ENCODE data around the gene OR9A4. TPM values are rescaled to one million over a fixed set of nuclear protein-coding genes. Genes with fewer than 3 reads are reported as not detected.

Gene OR9A4
- polyA plus RNA-seq, 2 of the 4 experiments (the other 2 are of a cell fraction): not detected

Other genes starting within 250 kb of the OR9A4 start
- 11.5 and 16.5 TPM in 2 replicates for gene DENND11, start 214.2 kb upstream of the OR9A4 start, polyA plus RNA-seq (2011; rRNA removed)
- gene DENND11, start 214.2 kb upstream of the OR9A4 start, polyA plus RNA-seq (2017; fragmentation: RNase III; extraction: RNeasy Plus Mini Kit Qiagen cat#74134 plus additional on column Dnase treatment): 7.1 to 7.6 TPM (median 7.5 TPM) in 3 replicates
- gene WEE2, start 208.0 kb upstream of the OR9A4 start, polyA plus RNA-seq (2011; rRNA removed): not detected in 2 replicates
- gene WEE2, start 208.0 kb upstream of the OR9A4 start, polyA plus RNA-seq (2017; fragmentation: RNase III; extraction: RNeasy Plus Mini Kit Qiagen cat#74134 plus additional on column Dnase treatment): not detected in 3 replicates
- gene SSBP1, start 178.0 kb upstream of the OR9A4 start, polyA plus RNA-seq (2011; rRNA removed): 237 and 368 TPM in 2 replicates
- 430 to 464 TPM (median 453 TPM) in 3 replicates for gene SSBP1, start 178.0 kb upstream of the OR9A4 start, polyA plus RNA-seq (2017; fragmentation: RNase III; extraction: RNeasy Plus Mini Kit Qiagen cat#74134 plus additional on column Dnase treatment)
- 0.36 and 1.4 TPM in 2 replicates for gene TAS2R3, start 152.3 kb upstream of the OR9A4 start, polyA plus RNA-seq (2011; rRNA removed)
- gene TAS2R3, start 152.3 kb upstream of the OR9A4 start, polyA plus RNA-seq (2017; fragmentation: RNase III; extraction: RNeasy Plus Mini Kit Qiagen cat#74134 plus additional on column Dnase treatment): not detected in 3 replicates
- gene TAS2R4, start 139.7 kb upstream of the OR9A4 start, polyA plus RNA-seq (2011; rRNA removed): 1.0 and 1.1 TPM in 2 replicates
- 0.21 to 0.30 TPM (median 0.22 TPM) in 3 replicates for gene TAS2R4, start 139.7 kb upstream of the OR9A4 start, polyA plus RNA-seq (2017; fragmentation: RNase III; extraction: RNeasy Plus Mini Kit Qiagen cat#74134 plus additional on column Dnase treatment)
- gene TAS2R5, start 126.2 kb upstream of the OR9A4 start, polyA plus RNA-seq (2011; rRNA removed): 1.8 and 2.6 TPM in 2 replicates
- 0.61 to 1.4 TPM (median 0.79 TPM) in 3 replicates for gene TAS2R5, start 126.2 kb upstream of the OR9A4 start, polyA plus RNA-seq (2017; fragmentation: RNase III; extraction: RNeasy Plus Mini Kit Qiagen cat#74134 plus additional on column Dnase treatment)
- gene PRSS37, start 74.9 kb upstream of the OR9A4 start, polyA plus RNA-seq (2011; rRNA removed): not detected in 2 replicates
- not detected in 3 replicates for gene PRSS37, start 74.9 kb upstream of the OR9A4 start, polyA plus RNA-seq (2017; fragmentation: RNase III; extraction: RNeasy Plus Mini Kit Qiagen cat#74134 plus additional on column Dnase treatment)
- gene CLEC5A, start 30.6 kb downstream of the OR9A4 start, polyA plus RNA-seq (2011; rRNA removed): not detected in 2 replicates
- gene CLEC5A, start 30.6 kb downstream of the OR9A4 start, polyA plus RNA-seq (2017; fragmentation: RNase III; extraction: RNeasy Plus Mini Kit Qiagen cat#74134 plus additional on column Dnase treatment): not detected in 3 replicates
- not detected in 2 replicates for gene TAS2R38, start 57.4 kb downstream of the OR9A4 start, polyA plus RNA-seq (2011; rRNA removed)
- gene TAS2R38, start 57.4 kb downstream of the OR9A4 start, polyA plus RNA-seq (2017; fragmentation: RNase III; extraction: RNeasy Plus Mini Kit Qiagen cat#74134 plus additional on column Dnase treatment): not detected in 3 replicates
- gene MGAM, start 79.5 kb downstream of the OR9A4 start, polyA plus RNA-seq (2011; rRNA removed): 1.5 and 1.8 TPM in 2 replicates
- gene MGAM, start 79.5 kb downstream of the OR9A4 start, polyA plus RNA-seq (2017; fragmentation: RNase III; extraction: RNeasy Plus Mini Kit Qiagen cat#74134 plus additional on column Dnase treatment): 0.30 to 0.51 TPM (median 0.41 TPM) in 3 replicates
- 0.25 TPM in 2 replicates for gene MGAM2, start 195.3 kb downstream of the OR9A4 start, polyA plus RNA-seq (2011; rRNA removed)
- gene MGAM2, start 195.3 kb downstream of the OR9A4 start, polyA plus RNA-seq (2017; fragmentation: RNase III; extraction: RNeasy Plus Mini Kit Qiagen cat#74134 plus additional on column Dnase treatment): 0.01 to 0.07 TPM in 2 of 3 replicates, not detected in the other

Data from A549 (cell line).